Activated naive CD4-positive, alpha-beta T cell treated with anti-CD3 and anti-CD28 coated beads, Interleukin-2, amount 50 U/mL, for 72 hours (primary cell): ENCODE results near the gene FRMPD2. TPM values are rescaled to one million over a fixed set of nuclear protein-coding genes. Genes with fewer than 3 reads are reported as not detected.

Experiments
- ATAC-seq, 2 donors: fragments of 150-1000 bp; cut with Tn5 transposase; 2 replicates each; pipeline ENCODE4 v1.10.0; 2021; ENCODE audit warnings: mild to moderate bottlenecking in 2 of 2, moderate library complexity in 2 of 2
- DNase-seq, 2 donors: peaks; one replicate each; pipeline ENCODE4 v3.0.0; 2021 to 2022; ENCODE audit warnings: low spot score in 2 of 2
- H3K27ac Mint-ChIP-seq, 2 donors: one replicate each; pipeline ENCODE4 v1.8.0; 2022; ENCODE audit warnings: mild to moderate bottlenecking in 2 of 2, mixed read lengths in 2 of 2
- H3K36me3 Mint-ChIP-seq, 2 donors: one replicate each; pipeline ENCODE4 v1.8.0; 2022; ENCODE audit warnings: mixed read lengths in 2 of 2
- H3K9me3 Mint-ChIP-seq, 2 donors: one replicate each; pipeline ENCODE4 v1.8.0; 2022; ENCODE audit warnings: mixed read lengths in 2 of 2
- total RNA-seq, 2 donors: library from RNA; stranded (reverse); gene quantifications; one replicate each; pipeline ENCODE4 v1.2.3, GENCODE V29; 2022

FRMPD2 gene
- total RNA-seq, 2 donors from 2014 or later: 0.36 TPM; not detected in 1

- no peak for DNase-seq
- no peaks in the 10 kb centered on the region for H3K36me3 Mint-ChIP-seq
- no peak for ATAC-seq
- H3K9me3 Mint-ChIP-seq: peaks cover 0 to 5% of the 10 kb centered on the region in 2 donors
- H3K27ac Mint-ChIP-seq: no peak overlapping the region
These were observed 3.3 kb downstream of the FRMPD2 start for GRCh38 chr10:48271047-48271730.

- H3K9me3 Mint-ChIP-seq: peaks cover 0 to 5% of the 10 kb centered on the region in 2 donors
- peak; percentile 54 to 81 for ATAC-seq
- H3K36me3 Mint-ChIP-seq: no peaks in the 10 kb centered on the region
- no peak for DNase-seq
- peak overlapping the region in 1 of 2 donors; percentile 32 for H3K27ac Mint-ChIP-seq
These were observed 8.0 kb downstream of the FRMPD2 start for GRCh38 chr10:48266528-48266927.

- no peak for DNase-seq
- peaks cover 0 to 6% of the 10 kb centered on the region in 2 donors for H3K36me3 Mint-ChIP-seq
- no peak overlapping the region for H3K27ac Mint-ChIP-seq
- ATAC-seq: no peak
- peaks cover 0 to 6% of the 10 kb centered on the region in 2 donors for H3K9me3 Mint-ChIP-seq
These were observed 16.4 kb downstream of the FRMPD2 start for GRCh38 chr10:48258105-48258504.

DNA sequence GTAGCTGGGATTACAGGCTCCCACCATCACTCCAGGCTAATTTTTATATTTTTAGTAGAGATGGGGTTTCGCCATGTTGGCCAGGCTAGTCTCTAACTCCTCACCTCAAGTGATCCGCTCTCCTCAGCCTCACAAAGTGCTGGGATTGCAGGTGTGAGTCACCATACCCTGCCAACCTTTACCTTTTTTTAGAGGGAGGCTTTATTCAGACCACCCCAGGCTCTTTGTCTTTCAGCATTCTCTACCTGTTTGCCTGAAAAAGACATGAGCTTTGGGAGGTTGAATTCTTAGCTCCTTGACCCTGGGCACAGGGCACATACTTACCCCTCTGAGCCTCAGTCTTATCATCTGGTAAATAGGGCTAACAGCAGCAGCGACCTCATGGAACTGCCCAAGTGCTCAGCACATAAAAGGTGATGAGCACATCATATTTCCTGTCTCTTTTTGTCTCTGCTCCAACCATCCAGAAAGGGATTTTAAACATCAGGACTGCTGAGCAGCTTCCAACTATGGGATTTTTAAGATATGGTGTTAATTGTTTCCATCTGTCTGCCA, 17.0 kb downstream of the FRMPD2 start:
- Mint-ChIP-seq H3K27ac (no peak overlapping the region), H3K36me3 (peaks cover 0 to 6% of the 10 kb centered on the region in 2 donors)

GRCh38 chr10:48255722-48256121, 18.8 kb downstream of the FRMPD2 start:
- no peak for DNase-seq
- Mint-ChIP-seq H3K36me3 (peaks cover 0 to 5% of the 10 kb centered on the region in 2 donors), H3K9me3 (peaks cover 0 to 4% of the 10 kb centered on the region in 2 donors)

More for the DNA sequence above, 17.0 kb downstream of the FRMPD2 start:
- no peak for DNase-seq
- H3K9me3 Mint-ChIP-seq: peaks cover 0 to 6% of the 10 kb centered on the region in 2 donors
- ATAC-seq: no peak

GRCh38 chr10:48254750-48255512, 19.6 kb downstream of the FRMPD2 start:
- H3K9me3 Mint-ChIP-seq: no peaks in the 10 kb centered on the region
- no peaks in the 10 kb centered on the region for H3K36me3 Mint-ChIP-seq
- no peak for ATAC-seq
- H3K27ac Mint-ChIP-seq: no peak overlapping the region
- DNase-seq: no peak

More at GRCh38 chr10:48255722-48256121, 18.8 kb downstream of the FRMPD2 start:
- no peak overlapping the region for H3K27ac Mint-ChIP-seq
- no peak for ATAC-seq

GRCh38 chr10:48253970-48254657, 20.4 kb downstream of the FRMPD2 start:
- Mint-ChIP-seq H3K27ac (no peak overlapping the region), H3K9me3 (no peaks in the 10 kb centered on the region), H3K36me3 (no peaks in the 10 kb centered on the region)
- no peak for ATAC-seq
- DNase-seq: no peak

DNA sequence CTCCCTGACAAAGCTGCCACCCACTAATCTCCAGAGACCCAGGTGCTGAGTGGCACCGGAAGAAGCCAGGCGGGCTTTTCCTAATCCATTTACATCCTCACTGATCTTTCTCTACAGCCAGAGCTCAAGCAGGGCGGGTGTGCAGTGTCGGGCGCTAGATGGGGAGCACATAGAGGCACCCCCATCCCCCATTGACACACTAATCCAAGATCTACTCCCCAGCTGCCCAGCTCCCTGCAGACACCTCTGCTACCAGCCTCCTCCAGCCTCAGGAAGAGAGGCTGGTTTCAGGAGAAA, 22.2 kb downstream of the FRMPD2 start:
- ATAC-seq (no peak), DNase-seq (no peak)
- no peaks in the 10 kb centered on the region for H3K36me3 Mint-ChIP-seq
- no peaks in the 10 kb centered on the region for H3K9me3 Mint-ChIP-seq
- H3K27ac Mint-ChIP-seq: peak overlapping the region; percentile 61 to 64

DNA sequence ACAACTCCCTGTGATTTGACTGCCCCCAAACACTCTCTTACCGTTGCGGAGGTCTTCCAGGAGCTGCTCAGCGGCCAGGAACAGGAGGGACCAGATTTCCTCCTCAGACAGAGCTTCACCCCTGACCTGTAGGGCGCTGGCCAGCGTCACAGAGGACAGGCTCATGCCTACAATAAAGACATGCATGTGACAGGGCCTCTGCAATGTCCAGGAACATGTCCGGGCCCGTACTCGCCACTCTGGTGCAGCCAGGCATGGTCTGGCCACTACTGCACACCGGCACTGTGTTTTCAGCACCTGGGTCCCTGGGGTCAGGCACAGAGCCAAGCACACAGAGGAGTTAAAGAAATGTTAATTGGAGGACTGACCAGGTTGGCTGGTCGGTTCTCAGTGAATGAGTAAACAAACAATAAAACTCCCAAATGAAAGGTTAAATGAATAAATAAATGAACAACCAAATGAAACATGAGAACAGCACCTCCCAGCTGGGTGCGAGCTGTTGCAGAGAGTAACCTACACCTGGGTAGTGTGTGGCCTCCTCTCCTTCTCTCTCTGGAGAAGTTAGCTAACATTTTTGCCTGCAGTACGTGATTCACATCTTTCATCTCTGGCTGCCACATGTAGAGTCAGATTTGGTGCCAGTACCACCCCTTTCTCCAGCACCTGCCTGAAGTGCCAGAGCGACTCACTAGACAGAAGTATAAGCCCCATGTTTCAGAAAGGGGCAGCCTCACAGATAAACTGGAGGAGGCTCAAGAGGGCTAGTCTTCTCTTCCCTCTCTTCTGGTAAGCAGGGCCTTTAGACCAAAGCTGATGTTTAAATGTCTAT, 22.8 kb downstream of the FRMPD2 start:
- DNase-seq: no peak
- H3K36me3 Mint-ChIP-seq: no peaks in the 10 kb centered on the region
- no peak for ATAC-seq
- H3K27ac Mint-ChIP-seq: peak overlapping the region; percentile 61 to 64
- no peaks in the 10 kb centered on the region for H3K9me3 Mint-ChIP-seq

- Mint-ChIP-seq H3K9me3 (no peaks in the 10 kb centered on the region), H3K27ac (no peak overlapping the region)
These were observed 23.4 kb downstream of the FRMPD2 start for GRCh38 chr10:48251152-48251524.

DNA sequence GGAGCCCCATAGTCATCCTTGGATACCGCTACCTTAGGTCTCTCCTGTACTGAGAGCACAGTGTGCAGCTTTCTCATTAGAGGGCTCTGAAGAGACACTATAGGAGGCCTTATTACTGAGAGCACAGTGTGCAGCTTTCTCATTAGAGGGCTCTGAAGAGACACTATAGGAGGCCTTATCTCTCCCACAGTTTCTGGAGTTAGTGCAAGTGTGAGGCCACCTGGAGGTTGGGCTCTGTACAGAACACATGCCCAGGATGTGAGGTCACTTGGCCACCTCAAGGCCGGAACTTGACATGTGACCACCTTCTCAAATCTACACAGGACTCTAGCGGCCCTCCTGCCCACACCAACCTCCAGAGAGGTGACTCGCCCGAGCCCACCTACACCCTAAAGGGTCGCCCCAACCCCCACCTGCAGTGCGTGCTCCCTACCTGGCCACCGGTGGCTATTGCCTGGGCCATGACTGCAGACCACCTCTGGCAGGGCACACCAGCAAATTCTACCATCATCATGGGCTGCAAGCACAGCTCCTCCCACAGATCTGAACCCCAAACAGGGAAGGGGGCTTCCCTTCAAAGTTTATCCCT, 24.6 kb downstream of the FRMPD2 start:
- Mint-ChIP-seq H3K27ac (no peak overlapping the region), H3K9me3 (no peaks in the 10 kb centered on the region), H3K36me3 (no peaks in the 10 kb centered on the region)
- ATAC-seq (no peak), DNase-seq (no peak)

More at GRCh38 chr10:48251152-48251524, 23.4 kb downstream of the FRMPD2 start:
- no peak for DNase-seq
- ATAC-seq: no peak
- H3K36me3 Mint-ChIP-seq: no peaks in the 10 kb centered on the region

DNA sequence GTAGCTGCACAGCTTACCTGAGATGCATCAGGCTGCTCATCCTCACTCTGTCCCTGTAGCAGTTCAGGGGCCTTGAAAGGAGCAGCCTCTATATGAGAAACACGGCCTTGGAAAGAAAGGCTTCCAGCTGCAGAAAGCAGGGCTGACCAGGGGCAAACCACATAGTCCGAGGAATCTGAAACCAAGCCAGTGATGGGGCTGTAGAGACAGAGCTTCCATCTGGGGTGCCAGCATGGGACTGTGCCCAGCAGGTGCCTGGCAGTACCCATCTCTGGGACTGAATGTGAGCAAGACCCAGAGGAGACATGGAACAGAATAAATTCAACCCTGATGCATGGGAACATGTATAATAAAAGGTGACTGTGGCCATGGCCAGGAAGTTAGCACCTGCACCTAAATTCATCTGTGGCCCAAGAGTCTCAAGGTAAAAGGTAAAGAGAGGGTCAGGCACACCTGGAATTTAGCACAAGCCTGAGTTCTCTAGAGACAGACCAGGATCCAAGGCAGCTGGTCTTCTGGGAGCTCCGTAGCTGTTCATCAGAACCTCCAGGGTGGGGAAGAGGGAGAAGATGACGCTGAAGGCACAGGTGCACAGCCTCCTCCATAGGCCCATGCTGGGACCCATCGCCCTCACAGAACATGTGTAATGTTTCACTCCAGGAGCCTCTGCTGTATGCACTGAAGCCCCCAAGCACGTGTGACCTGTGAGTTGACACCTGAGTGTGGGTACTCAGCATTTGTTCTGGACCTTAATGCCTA, 25.3 kb downstream of the FRMPD2 start:
- no peaks in the 10 kb centered on the region for H3K9me3 Mint-ChIP-seq
- H3K27ac Mint-ChIP-seq: no peak overlapping the region
- H3K36me3 Mint-ChIP-seq: no peaks in the 10 kb centered on the region
- DNase-seq (no peak), ATAC-seq (no peak)

GRCh38 chr10:48248462-48248861, 26.0 kb downstream of the FRMPD2 start:
- no peak for ATAC-seq
- H3K27ac Mint-ChIP-seq: no peak overlapping the region
- DNase-seq: no peak
- no peaks in the 10 kb centered on the region for H3K36me3 Mint-ChIP-seq
- H3K9me3 Mint-ChIP-seq: no peaks in the 10 kb centered on the region

DNA sequence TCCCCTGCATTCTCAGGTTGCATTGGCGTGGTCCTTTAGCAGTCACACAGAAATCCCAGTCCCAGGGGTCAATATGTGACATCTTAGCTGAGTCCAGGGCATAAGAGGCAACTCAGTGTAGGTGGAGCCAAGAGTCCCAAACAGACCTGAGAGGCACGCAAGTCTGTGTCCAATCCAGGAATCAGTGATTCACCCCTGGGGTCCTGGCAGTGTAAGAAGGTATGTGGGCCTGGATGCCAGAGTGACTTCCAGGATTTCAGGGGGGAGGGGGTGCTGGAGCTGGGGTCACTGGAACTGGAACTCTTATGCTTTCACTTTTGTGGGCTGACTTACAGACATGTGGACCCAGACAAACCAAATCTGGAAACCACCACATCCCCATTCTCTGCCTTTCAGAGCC, 26.8 kb downstream of the FRMPD2 start:
- no peak for ATAC-seq

DNA sequence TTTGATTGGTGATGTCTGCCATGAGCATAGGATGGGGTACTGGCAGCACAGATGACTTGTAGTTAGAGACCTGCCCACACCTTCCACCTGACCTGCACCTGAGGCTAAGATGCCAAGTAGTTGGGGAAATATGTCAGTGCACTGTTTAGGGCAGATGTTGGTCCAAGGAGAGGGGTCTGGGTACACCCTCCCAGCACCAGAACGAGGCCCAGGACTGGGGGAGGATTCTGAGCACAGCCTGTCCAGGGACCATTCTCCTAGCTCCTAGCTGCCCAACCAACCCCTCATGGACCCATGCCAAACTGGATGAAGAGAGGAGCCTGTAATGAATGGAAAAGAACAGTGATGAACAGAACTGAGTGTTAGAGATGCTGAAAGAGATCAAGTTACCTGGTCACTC, 28.0 kb downstream of the FRMPD2 start:
- Mint-ChIP-seq H3K36me3 (no peaks in the 10 kb centered on the region), H3K9me3 (no peaks in the 10 kb centered on the region), H3K27ac (no peak overlapping the region)
- ATAC-seq: no peak
- no peak for DNase-seq

More for the DNA sequence above, 26.8 kb downstream of the FRMPD2 start:
- Mint-ChIP-seq H3K36me3 (no peaks in the 10 kb centered on the region), H3K9me3 (no peaks in the 10 kb centered on the region), H3K27ac (no peak overlapping the region)
- DNase-seq: no peak
